ENCODE data around the gene ABCC4. TPM values are rescaled to one million over a fixed set of nuclear protein-coding genes. Genes with fewer than 3 reads are reported as not detected.

The ABCC4 gene
- total RNA-seq, 1 donor from 2014 or later: 19.0 TPM

- Mint-ChIP-seq H3K4me3 (ENCODE audit: unreplicated experiment) (no peak overlapping the region), H3K27ac (ENCODE audit: unreplicated experiment) (no peak overlapping the region), H3K27me3 (ENCODE audit: unreplicated experiment) (no peaks in the 10 kb centered on the region), H3K4me1 (ENCODE audit: unreplicated experiment) (peaks cover 3% of the 10 kb centered on the region), H3K9me3 (ENCODE audit: unreplicated experiment) (no peaks in the 10 kb centered on the region), H3K36me3 (ENCODE audit: low read depth, unreplicated experiment) (no peaks in the 10 kb centered on the region)
- no peak for TF ChIP-seq CTCF (IDR thresholded peaks at IDR 0.05; ENCODE audit: unreplicated experiment)
- no peak for DNase-seq (ENCODE audit: low spot score)
These were observed 37.7 kb upstream of the ABCC4 start for GRCh38 chr13:95338905-95339304.

GRCh38 chr13:95337597-95337996, 36.3 kb upstream of the ABCC4 start:
- no peak overlapping the region for H3K27ac Mint-ChIP-seq (ENCODE audit: unreplicated experiment)
- H3K9me3 Mint-ChIP-seq (ENCODE audit: unreplicated experiment): no peaks in the 10 kb centered on the region
- TF ChIP-seq CTCF (IDR thresholded peaks at IDR 0.05; ENCODE audit: unreplicated experiment): no peak
- H3K36me3 Mint-ChIP-seq (ENCODE audit: low read depth, unreplicated experiment): no peaks in the 10 kb centered on the region
- H3K4me1 Mint-ChIP-seq (ENCODE audit: unreplicated experiment): no peaks in the 10 kb centered on the region
- H3K27me3 Mint-ChIP-seq (ENCODE audit: unreplicated experiment): no peaks in the 10 kb centered on the region
- DNase-seq (ENCODE audit: low spot score): no peak
- no peak overlapping the region for H3K4me3 Mint-ChIP-seq (ENCODE audit: unreplicated experiment)

GRCh38 chr13:95335667-95336066, 34.4 kb upstream of the ABCC4 start:
- Mint-ChIP-seq H3K4me3 (ENCODE audit: unreplicated experiment) (no peak overlapping the region), H3K9me3 (ENCODE audit: unreplicated experiment) (no peaks in the 10 kb centered on the region), H3K27me3 (ENCODE audit: unreplicated experiment) (peaks cover 2% of the 10 kb centered on the region), H3K27ac (ENCODE audit: unreplicated experiment) (no peak overlapping the region), H3K4me1 (ENCODE audit: unreplicated experiment) (no peaks in the 10 kb centered on the region), H3K36me3 (ENCODE audit: low read depth, unreplicated experiment) (no peaks in the 10 kb centered on the region)
- no peak for DNase-seq (ENCODE audit: low spot score)
- TF ChIP-seq CTCF (IDR thresholded peaks at IDR 0.05; ENCODE audit: unreplicated experiment): no peak

GRCh38 chr13:95328386-95328785, 27.1 kb upstream of the ABCC4 start:
- peaks cover 3% of the 10 kb centered on the region for H3K27me3 Mint-ChIP-seq (ENCODE audit: unreplicated experiment)
- H3K4me1 Mint-ChIP-seq (ENCODE audit: unreplicated experiment): peaks cover 20% of the 10 kb centered on the region
- H3K27ac Mint-ChIP-seq (ENCODE audit: unreplicated experiment): no peak overlapping the region
- no peak for TF ChIP-seq CTCF (IDR thresholded peaks at IDR 0.05; ENCODE audit: unreplicated experiment)
- H3K4me3 Mint-ChIP-seq (ENCODE audit: unreplicated experiment): no peak overlapping the region
- H3K36me3 Mint-ChIP-seq (ENCODE audit: low read depth, unreplicated experiment): no peaks in the 10 kb centered on the region
- H3K9me3 Mint-ChIP-seq (ENCODE audit: unreplicated experiment): no peaks in the 10 kb centered on the region
- no peak for DNase-seq (ENCODE audit: low spot score)

- Mint-ChIP-seq H3K36me3 (ENCODE audit: low read depth, unreplicated experiment) (no peaks in the 10 kb centered on the region), H3K4me1 (ENCODE audit: unreplicated experiment) (peaks cover 20% of the 10 kb centered on the region), H3K9me3 (ENCODE audit: unreplicated experiment) (no peaks in the 10 kb centered on the region), H3K27ac (ENCODE audit: unreplicated experiment) (no peak overlapping the region), H3K4me3 (ENCODE audit: unreplicated experiment) (no peak overlapping the region), H3K27me3 (ENCODE audit: unreplicated experiment) (peaks cover 3% of the 10 kb centered on the region)
- no peak for DNase-seq (ENCODE audit: low spot score)
- TF ChIP-seq CTCF (IDR thresholded peaks at IDR 0.05; ENCODE audit: unreplicated experiment): no peak
These were observed 25.9 kb upstream of the ABCC4 start for GRCh38 chr13:95327190-95327589.

All from endothelial cell (in vitro differentiated cells).